DOHH2 (cell line): ENCODE data around the gene TSC22D1.

ENCODE experiments used
- EZH2phosphoT487 ChIP-seq: fragments of 200-600 bp; sonication (generic); IDR thresholded peaks from 2 replicates; pipeline ENCODE4 v1.6.1; 2017; ENCODE audit warnings: borderline replicate concordance, mild to moderate bottlenecking, antibody characterized with exemption, low read length, moderate library complexity, mixed read lengths
- TF ChIP-seq, protein P1 (sequence below): fragments of 200-600 bp; sonication (generic); IDR thresholded peaks from one replicate; pipeline ENCODE4 v1.5.1; 2014; ENCODE audit warnings: antibody characterized with exemption, mild to moderate bottlenecking, low read depth, low read length; ENCODE audit not compliant: poor library complexity, severe bottlenecking

- TF ChIP-seq, protein P1, sequence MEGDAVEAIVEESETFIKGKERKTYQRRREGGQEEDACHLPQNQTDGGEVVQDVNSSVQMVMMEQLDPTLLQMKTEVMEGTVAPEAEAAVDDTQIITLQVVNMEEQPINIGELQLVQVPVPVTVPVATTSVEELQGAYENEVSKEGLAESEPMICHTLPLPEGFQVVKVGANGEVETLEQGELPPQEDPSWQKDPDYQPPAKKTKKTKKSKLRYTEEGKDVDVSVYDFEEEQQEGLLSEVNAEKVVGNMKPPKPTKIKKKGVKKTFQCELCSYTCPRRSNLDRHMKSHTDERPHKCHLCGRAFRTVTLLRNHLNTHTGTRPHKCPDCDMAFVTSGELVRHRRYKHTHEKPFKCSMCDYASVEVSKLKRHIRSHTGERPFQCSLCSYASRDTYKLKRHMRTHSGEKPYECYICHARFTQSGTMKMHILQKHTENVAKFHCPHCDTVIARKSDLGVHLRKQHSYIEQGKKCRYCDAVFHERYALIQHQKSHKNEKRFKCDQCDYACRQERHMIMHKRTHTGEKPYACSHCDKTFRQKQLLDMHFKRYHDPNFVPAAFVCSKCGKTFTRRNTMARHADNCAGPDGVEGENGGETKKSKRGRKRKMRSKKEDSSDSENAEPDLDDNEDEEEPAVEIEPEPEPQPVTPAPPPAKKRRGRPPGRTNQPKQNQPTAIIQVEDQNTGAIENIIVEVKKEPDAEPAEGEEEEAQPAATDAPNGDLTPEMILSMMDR = no peak
- TF ChIP-seq EZH2phosphoT487 = no peak
Measured at GRCh38 chr13:44395976-44396694, 180.0 kb downstream of the TSC22D1 start.
